SJCRH30 (cell line): Measurements from ENCODE around the gene LMX1A. TPM values are rescaled to one million over a fixed set of nuclear protein-coding genes. Genes with fewer than 3 reads are reported as not detected.
A peak's percentile ranks its signal among the peaks of the same experiment; 100 is the strongest.

ENCODE experiments used
- DNase-seq, 2 experiments: peaks; one replicate each; pipeline ENCODE4 v3.0.0-alpha.2; 2015 to 2020
- H3K27ac ChIP-seq: fragments of 250-450 bp; sonication (Bioruptor Pico); 2 replicates; pipeline ENCODE4 v1.5.1; 2020; ENCODE audit warnings: mild to moderate bottlenecking, moderate library complexity
- H3K27me3 ChIP-seq: fragments of 250-450 bp; sonication (Bioruptor Pico); 2 replicates; pipeline ENCODE4 v1.5.1; 2020; ENCODE audit warnings: mild to moderate bottlenecking, moderate library complexity
- H3K36me3 ChIP-seq: fragments of 250-450 bp; sonication (Bioruptor Pico); 2 replicates; pipeline ENCODE4 v1.5.1; 2020; ENCODE audit warnings: mild to moderate bottlenecking, moderate library complexity
- H3K4me1 ChIP-seq: fragments of 250-450 bp; sonication (Bioruptor Pico); 2 replicates; pipeline ENCODE4 v1.5.1; 2020; ENCODE audit warnings: mild to moderate bottlenecking, moderate library complexity
- H3K4me3 ChIP-seq: fragments of 250-450 bp; sonication (Bioruptor Pico); 2 replicates; pipeline ENCODE4 v1.5.1; 2020; ENCODE audit warnings: mild to moderate bottlenecking, moderate library complexity
- H3K9me3 ChIP-seq: fragments of 250-450 bp; sonication (Bioruptor Pico); replicated peaks from 2 replicates; pipeline ENCODE4 v1.5.1; 2020; ENCODE audit warnings: mild to moderate bottlenecking, moderate library complexity
- total RNA-seq: library from RNA; depleted of rRNA; stranded (reverse); fragments of >200 nt; shearing (Covaris generic); gene quantifications from 2 replicates; pipeline ENCODE4 v1.2.3, GENCODE V29; 2014

Gene LMX1A
- total RNA-seq, 1 experiment from 2014 or later = not detected

- H3K27me3 ChIP-seq = peaks cover 4% of the 10 kb centered on the region
- H3K4me3 ChIP-seq = no peak overlapping the region
- no peaks in the 10 kb centered on the region for H3K36me3 ChIP-seq
- no peak overlapping the region for H3K27ac ChIP-seq
- DNase-seq = no peak
- H3K4me1 ChIP-seq = no peaks in the 10 kb centered on the region
- H3K9me3 ChIP-seq = no peaks in the 10 kb centered on the region
These were observed 20.3 kb upstream of the LMX1A start for GRCh38 chr1:165376811-165377311.

GRCh38 chr1:165376041-165376810, 19.7 kb upstream of the LMX1A start:
- Histone ChIP-seq H3K4me3 (peak overlapping the region; percentile 19), H3K4me1 (no peaks in the 10 kb centered on the region), H3K9me3 (no peaks in the 10 kb centered on the region), H3K36me3 (no peaks in the 10 kb centered on the region), H3K27me3 (peaks cover 4% of the 10 kb centered on the region), H3K27ac (no peak overlapping the region)
- DNase-seq = no peak

- Histone ChIP-seq H3K36me3 (no peaks in the 10 kb centered on the region), H3K4me3 (peak overlapping the region; percentile 19), H3K4me1 (no peaks in the 10 kb centered on the region), H3K27me3 (peaks cover 4% of the 10 kb centered on the region), H3K27ac (no peak overlapping the region), H3K9me3 (no peaks in the 10 kb centered on the region)
- DNase-seq = no peak
These were observed 19.1 kb upstream of the LMX1A start for GRCh38 chr1:165375623-165376022.

GRCh38 chr1:165371588-165372225, 15.2 kb upstream of the LMX1A start:
- Histone ChIP-seq H3K27me3 (no peaks in the 10 kb centered on the region; the same call in 1 of the 2 replicates), H3K4me1 (no peaks in the 10 kb centered on the region), H3K36me3 (no peaks in the 10 kb centered on the region), H3K4me3 (no peak overlapping the region), H3K9me3 (no peaks in the 10 kb centered on the region), H3K27ac (no peak overlapping the region)
- no peak for DNase-seq

- Histone ChIP-seq H3K9me3 (no peaks in the 10 kb centered on the region), H3K4me1 (no peaks in the 10 kb centered on the region), H3K36me3 (no peaks in the 10 kb centered on the region), H3K27ac (no peak overlapping the region), H3K4me3 (no peak overlapping the region), H3K27me3 (no peaks in the 10 kb centered on the region)
- peak; percentile 42 to 76 for DNase-seq
These were observed 12.8 kb upstream of the LMX1A start for GRCh38 chr1:165369255-165369848.

GRCh38 chr1:165367375-165367993, 11.0 kb upstream of the LMX1A start:
- H3K36me3 ChIP-seq = no peaks in the 10 kb centered on the region
- peak; percentile 71 to 85 for DNase-seq
- H3K27ac ChIP-seq = no peak overlapping the region
- no peak overlapping the region for H3K4me3 ChIP-seq
- H3K27me3 ChIP-seq = peaks cover 2% of the 10 kb centered on the region; the same call in 1 of the 2 replicates
- no peaks in the 10 kb centered on the region for H3K9me3 ChIP-seq
- no peaks in the 10 kb centered on the region for H3K4me1 ChIP-seq

GRCh38 chr1:165365341-165365740, 8.8 kb upstream of the LMX1A start:
- no peaks in the 10 kb centered on the region for H3K36me3 ChIP-seq
- DNase-seq = no peak
- no peaks in the 10 kb centered on the region for H3K4me1 ChIP-seq
- H3K9me3 ChIP-seq = no peaks in the 10 kb centered on the region
- no peak overlapping the region for H3K4me3 ChIP-seq
- peaks cover 2% of the 10 kb centered on the region; the same call in 1 of the 2 replicates for H3K27me3 ChIP-seq
- H3K27ac ChIP-seq = no peak overlapping the region

GRCh38 chr1:165364568-165365133, 8.1 kb upstream of the LMX1A start:
- Histone ChIP-seq H3K4me1 (no peaks in the 10 kb centered on the region), H3K27me3 (peaks cover 2% of the 10 kb centered on the region; the same call in 1 of the 2 replicates), H3K9me3 (no peaks in the 10 kb centered on the region), H3K27ac (no peak overlapping the region), H3K36me3 (no peaks in the 10 kb centered on the region), H3K4me3 (no peak overlapping the region)
- DNase-seq = peak in 1 of 2 experiments; percentile 29

- no peaks in the 10 kb centered on the region for H3K27me3 ChIP-seq
- H3K4me1 ChIP-seq = no peaks in the 10 kb centered on the region
- H3K27ac ChIP-seq = no peak overlapping the region
- no peaks in the 10 kb centered on the region for H3K36me3 ChIP-seq
- H3K9me3 ChIP-seq = no peaks in the 10 kb centered on the region
- H3K4me3 ChIP-seq = no peak overlapping the region
- no peak for DNase-seq
These were observed 361 bp upstream of the LMX1A start for GRCh38 chr1:165356876-165357275.

GRCh38 chr1:165355139-165355976, 1.2 kb downstream of the LMX1A start:
- Histone ChIP-seq H3K4me1 (no peaks in the 10 kb centered on the region), H3K27ac (no peak overlapping the region), H3K36me3 (no peaks in the 10 kb centered on the region), H3K4me3 (no peak overlapping the region), H3K27me3 (no peaks in the 10 kb centered on the region), H3K9me3 (no peaks in the 10 kb centered on the region)
- no peak for DNase-seq

- H3K9me3 ChIP-seq = no peaks in the 10 kb centered on the region
- no peak overlapping the region for H3K27ac ChIP-seq
- H3K4me3 ChIP-seq = no peak overlapping the region
- no peaks in the 10 kb centered on the region for H3K27me3 ChIP-seq
- no peaks in the 10 kb centered on the region for H3K4me1 ChIP-seq
- no peaks in the 10 kb centered on the region for H3K36me3 ChIP-seq
- DNase-seq = no peak
These were observed 1.8 kb downstream of the LMX1A start for GRCh38 chr1:165354739-165355138.

GRCh38 chr1:165353731-165354671, 2.5 kb downstream of the LMX1A start:
- Histone ChIP-seq H3K27me3 (no peaks in the 10 kb centered on the region), H3K9me3 (no peaks in the 10 kb centered on the region), H3K4me1 (no peaks in the 10 kb centered on the region), H3K27ac (no peak overlapping the region), H3K36me3 (no peaks in the 10 kb centered on the region), H3K4me3 (no peak overlapping the region)
- no peak for DNase-seq
